Adrenal gland (tissue), 19 donors: ENCODE data around the gene ZNF594. TPM values are rescaled to one million over a fixed set of nuclear protein-coding genes. Genes with fewer than 3 reads are reported as not detected.
"Not testable (repeated sequence)": the region's sequence is repeated elsewhere in the genome, so short reads cannot be mapped to it uniquely, and the experiment has no call there.

Source experiments
- DNase-seq, 7 donors: peaks; one replicate each; pipeline ENCODE4 v3.0.0-alpha.2; 2019 to 2020
- H3K27ac ChIP-seq, 5 donors: fragments of 200-600 bp; sonication (generic) in 4 of 5; 1 replicate in 3 of 5; 2 replicates in 2 of 5; pipeline versions ENCODE4 v1.5.1 to v1.8.0; 2016 to 2020; ENCODE audit warnings: mild to moderate bottlenecking in 1 of 5
- H3K27me3 ChIP-seq: fragments of 200-600 bp; 2 replicates; pipeline ENCODE4 v1.8.0; 2021
- H3K36me3 ChIP-seq, 2 donors: fragments of 200-600 bp; replicated peaks in 1 of 2; 1 replicate in 1 of 2; 2 replicates in 1 of 2; pipeline versions ENCODE4 v1.5.1 to v1.8.0; 2018 to 2022
- H3K4me1 ChIP-seq, 2 donors: fragments of 200-600 bp; replicated peaks in 1 of 2; 1 replicate in 1 of 2; 2 replicates in 1 of 2; pipeline versions ENCODE4 v1.5.1 to v1.8.0; 2018 to 2021
- H3K4me3 ChIP-seq, 4 donors: fragments of 200-600 bp; sonication (generic) in 3 of 4; one replicate each; pipeline ENCODE4 v1.5.1; 2016 to 2018
- H3K9me3 ChIP-seq, 3 donors: fragments of 200-600 bp; sonication (generic) in 1 of 3; replicated peaks in 1 of 3; 1 replicate in 2 of 3; 2 replicates in 1 of 3; pipeline versions ENCODE4 v1.5.1 to v1.8.0; 2016 to 2021
- POLR2A ChIP-seq, 2 donors: fragments of 450-650 bp; IDR thresholded peaks; one replicate each; pipeline ENCODE4 v1.6.1; 2017; ENCODE audit warnings: antibody characterized with exemption in 2 of 2, mild to moderate bottlenecking in 2 of 2, moderate library complexity in 1 of 2
- WGBS, 4 donors: extraction: QIAGEN DNeasy Blood & Tissue Kit in 2 of 4; methylation state at CpG; one replicate each; pipeline versions ENCODE4 v1.1.5 to v1.1.7; 2013 to 2017; 5-methylcytosine and 5-hydroxymethylcytosine counted together
- intact Hi-C, 2 donors: fragments of 100-400 bp; cut with DNase I; formaldehyde crosslinking; loops; one replicate each; pipeline versions ENCODE4 v1.14.1 to v1.15.0; 2022 to 2023
- long read RNA-seq, 10 donors: library from polyadenylated mRNA in 3 of 10; unstranded in 2 of 10; stranded (forward) in 1 of 10; transcript quantifications; one replicate each; pipeline ENCODE4 v2.0.0 and lab custom pipeline, GENCODE V29; 2021 to 2026
- polyA plus RNA-seq, 3 donors: library from polyadenylated mRNA; stranded (reverse); fragments of 200-250 nt in 2 of 3; fragments of 350-450 nt in 1 of 3; fragmentation: Illumina TruSeq in 1 of 3; extraction: RNeasy Lipid Tissue Mini Kit (QIAGEN cat#74804) in 1 of 3; gene quantifications; one replicate each; pipeline ENCODE4 v1.2.3, GENCODE V29; 2013 to 2014
- total RNA-seq, 9 donors: library from RNA; depleted of rRNA in 4 of 9; stranded (reverse); fragments of >200 nt in 4 of 9; fragments of 120-200 nt in 1 of 9; fragmentation: NEBNext Ultra II Directional in 1 of 9; extraction: Animal tissue kit (Norgen Biotek cat#: 25700) in 1 of 9; gene quantifications; one replicate each; pipeline versions ENCODE4 v1.1.0 to v1.2.4, GENCODE V29; 2013 to 2023
- TF ChIP-seq, protein P1 (sequence below), 6 experiments: fragments of 450-650 bp in 4 of 6; fragments of 200-600 bp in 2 of 6; sonication (generic) in 1 of 6; IDR thresholded peaks; 1 replicate in 5 of 6; 2 replicates in 1 of 6; pipeline versions ENCODE4 v1.5.1 to v1.8.0; 2016 to 2021; ENCODE audit warnings: antibody characterized with exemption in 6 of 6, mild to moderate bottlenecking in 2 of 6, moderate library complexity in 1 of 6
- donor health status: healthy with polysubstance abuse.
- donor health status: Bipolar disorder and iron deficiency.
- donor health status: DM: yes; HTN: yes; CAD: no.
- donor health status: DM: no; HTN: no; CAD: no.
- donor health status: DM: no; HTN: no; CAD: no.
- donor health status: DM: yes; HTN: yes; CAD: no.

ZNF594 gene
- total RNA-seq (10 to 100 TPM in 1 of 9 donors, 1 to 10 TPM in 7, under 1 TPM in 1; 0.72 to 16.4 (median 5.6) TPM), polyA plus RNA-seq (1 to 10 TPM; 1.1 to 4.9 (median 2.7) TPM)
- long read RNA-seq, donor 1, full-length matches to known transcripts, result 1 of 1 reads
- long read RNA-seq, donor 1, partial matches to known transcripts, result 0 of 1 reads
- long read RNA-seq, donor 1, other reads (novel, unspliced or antisense), result 0 of 1 reads
- long read RNA-seq, donor 2, full-length matches to known transcripts, result 3 of 3 reads
- long read RNA-seq, donor 2, partial matches to known transcripts, result 0 of 3 reads
- long read RNA-seq, donor 2, other reads (novel, unspliced or antisense), result 0 of 3 reads
- long read RNA-seq, donor 3, full-length matches to known transcripts, result 1 of 1 reads
- long read RNA-seq, donor 3, partial matches to known transcripts, result 0 of 1 reads
- long read RNA-seq, donor 3, other reads (novel, unspliced or antisense), result 0 of 1 reads
- long read RNA-seq, donor 4, full-length matches to known transcripts, result 1 of 1 reads
- long read RNA-seq, donor 4, partial matches to known transcripts, result 0 of 1 reads
- long read RNA-seq, donor 4, other reads (novel, unspliced or antisense), result 0 of 1 reads
- long read RNA-seq, donor 5, full-length matches to known transcripts, result 2 of 2 reads
- long read RNA-seq, donor 5, partial matches to known transcripts, result 0 of 2 reads
- long read RNA-seq, donor 5, other reads (novel, unspliced or antisense), result 0 of 2 reads
- long read RNA-seq, donor 6, full-length matches to known transcripts, result 1 of 1 reads
- long read RNA-seq, donor 6, partial matches to known transcripts, result 0 of 1 reads
- long read RNA-seq, donor 6, other reads (novel, unspliced or antisense), result 0 of 1 reads
- long read RNA-seq, donor 7, full-length matches to known transcripts, result 2 of 2 reads
- long read RNA-seq, donor 7, partial matches to known transcripts, result 0 of 2 reads
- long read RNA-seq, donor 7, other reads (novel, unspliced or antisense), result 0 of 2 reads
- long read RNA-seq, donor 8, full-length matches to known transcripts, result 1 of 1 reads
- long read RNA-seq, donor 8, partial matches to known transcripts, result 0 of 1 reads
- long read RNA-seq, donor 8, other reads (novel, unspliced or antisense), result 0 of 1 reads
- long read RNA-seq, donor 9, full-length matches to known transcripts, result 6 of 6 reads
- long read RNA-seq, donor 9, partial matches to known transcripts, result 0 of 6 reads
- long read RNA-seq, donor 9, other reads (novel, unspliced or antisense), result 0 of 6 reads
- long read RNA-seq, donor 10, full-length matches to known transcripts, result 2 of 2 reads
- long read RNA-seq, donor 10, partial matches to known transcripts, result 0 of 2 reads
- long read RNA-seq, donor 10, other reads (novel, unspliced or antisense), result 0 of 2 reads

DNA sequence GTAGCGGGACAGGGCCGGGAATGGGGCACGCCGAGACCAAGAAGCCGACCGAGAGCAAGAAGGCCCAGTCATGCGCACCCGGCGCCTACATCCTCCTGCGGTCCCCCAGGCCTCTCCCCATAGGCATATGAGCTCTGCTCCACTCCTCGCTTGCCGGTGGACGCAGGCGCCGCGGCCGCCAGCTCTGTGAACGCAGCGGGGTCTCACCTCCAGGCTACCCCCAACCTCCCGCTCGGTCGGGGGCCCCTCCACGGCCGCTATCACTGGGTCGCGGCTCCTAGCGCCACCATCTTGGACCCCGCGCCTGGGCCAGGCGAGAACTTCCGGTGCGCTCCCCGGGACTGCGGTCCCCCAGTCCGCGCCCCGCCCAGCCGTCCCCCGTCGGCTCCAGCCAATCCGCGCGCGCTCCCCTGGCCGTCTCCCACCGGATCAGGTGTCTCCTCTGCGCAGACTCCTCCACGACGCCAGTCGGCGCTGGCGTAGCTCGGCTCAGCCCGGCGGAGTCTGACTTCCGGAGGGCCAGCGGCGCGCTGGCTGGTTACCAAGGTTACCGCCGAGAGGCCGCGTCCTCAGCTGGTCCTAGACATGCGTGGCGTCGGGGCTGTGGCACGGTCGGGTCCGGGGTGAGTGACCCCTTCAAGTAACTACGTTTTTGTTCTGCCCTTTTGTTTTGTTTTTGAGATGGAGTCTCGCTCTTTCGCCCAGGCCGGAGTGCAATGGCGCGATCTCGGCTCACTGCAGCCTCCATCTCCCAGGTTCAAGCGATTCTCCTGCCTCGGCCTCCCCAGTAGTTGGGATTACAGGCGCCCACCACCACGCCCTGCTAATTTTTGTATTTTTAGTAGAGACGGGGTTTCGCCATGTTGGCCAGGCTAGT is at the start of gene ZNF594:
ZNF594 (minus strand) TSS at position 328 of the 877 bp plus-strand sequence. CDS start 7,612 bp downstream, outside the sequence.
- intact Hi-C loops, result no loop called here
- peak; percentile 95 to 98 (median 97) for DNase-seq
- H3K4me1 ChIP-seq, result peaks cover 12 to 17% of the 10 kb centered on the region in 2 donors
- H3K27me3 ChIP-seq, result no peaks in the 10 kb centered on the region
- peak within 1 kb of the TSS; percentile 31 to 88 (median 62) for H3K4me3 ChIP-seq
- H3K9me3 ChIP-seq, result peaks cover 0 to 26% (median 0%) of the 10 kb centered on the region in 3 donors
- peak within 1 kb of the TSS in 3 of 5 donors; percentile 63 to 79 (median 72) for H3K27ac ChIP-seq
- H3K36me3 ChIP-seq, result no peaks in the 10 kb centered on the region
- 2 to 8% (median 3%) methylated on average over 28 to 82 of the region's 82 CpGs for WGBS, 4 donors
- TF ChIP-seq POLR2A (IDR thresholded peaks at IDR 0.05), result peak; percentile 49 to 66
- TF ChIP-seq, protein P1, sequence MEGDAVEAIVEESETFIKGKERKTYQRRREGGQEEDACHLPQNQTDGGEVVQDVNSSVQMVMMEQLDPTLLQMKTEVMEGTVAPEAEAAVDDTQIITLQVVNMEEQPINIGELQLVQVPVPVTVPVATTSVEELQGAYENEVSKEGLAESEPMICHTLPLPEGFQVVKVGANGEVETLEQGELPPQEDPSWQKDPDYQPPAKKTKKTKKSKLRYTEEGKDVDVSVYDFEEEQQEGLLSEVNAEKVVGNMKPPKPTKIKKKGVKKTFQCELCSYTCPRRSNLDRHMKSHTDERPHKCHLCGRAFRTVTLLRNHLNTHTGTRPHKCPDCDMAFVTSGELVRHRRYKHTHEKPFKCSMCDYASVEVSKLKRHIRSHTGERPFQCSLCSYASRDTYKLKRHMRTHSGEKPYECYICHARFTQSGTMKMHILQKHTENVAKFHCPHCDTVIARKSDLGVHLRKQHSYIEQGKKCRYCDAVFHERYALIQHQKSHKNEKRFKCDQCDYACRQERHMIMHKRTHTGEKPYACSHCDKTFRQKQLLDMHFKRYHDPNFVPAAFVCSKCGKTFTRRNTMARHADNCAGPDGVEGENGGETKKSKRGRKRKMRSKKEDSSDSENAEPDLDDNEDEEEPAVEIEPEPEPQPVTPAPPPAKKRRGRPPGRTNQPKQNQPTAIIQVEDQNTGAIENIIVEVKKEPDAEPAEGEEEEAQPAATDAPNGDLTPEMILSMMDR (IDR thresholded peaks at IDR 0.05), result peak; percentile 55 to 74 (median 64)

- H3K27ac ChIP-seq, H3K27me3 ChIP-seq, DNase-seq, H3K9me3 ChIP-seq, H3K36me3 ChIP-seq, H3K4me1 ChIP-seq, H3K4me3 ChIP-seq: not testable (repeated sequence)
- intact Hi-C loops, result loop anchor here in 1 of 2 donors (5.0 kb wide), 1 partner anchor 42 kb away; no protein-coding TSS in a partner anchor
- 80 to 85% (median 82%) methylated on average over 6 to 7 of the region's 7 CpGs for WGBS, 4 donors
Observed at GRCh38 chr17:5239769-5240168, 48.1 kb upstream of the ZNF594 start.

- TF ChIP-seq, protein P1 (IDR thresholded peaks at IDR 0.05), result no peak
- TF ChIP-seq POLR2A (IDR thresholded peaks at IDR 0.05), result no peak
- Histone ChIP-seq H3K4me3 (no peak overlapping the region), H3K27ac (no peak overlapping the region), H3K4me1 (peaks cover 6 to 7% of the 10 kb centered on the region in 2 donors), H3K27me3 (no peaks in the 10 kb centered on the region), H3K9me3 (no peaks in the 10 kb centered on the region), H3K36me3 (no peaks in the 10 kb centered on the region)
- no peak for DNase-seq
- WGBS, 4 donors, result 58 to 71% (median 66%) methylated on average over 4 of the region's 4 CpGs
- intact Hi-C loops, result loop anchor here in 1 of 2 donors (5.0 kb wide), 1 partner anchor 41 kb away; no protein-coding TSS in a partner anchor
Observed at GRCh38 chr17:5238333-5238732, 46.7 kb upstream of the ZNF594 start.
